WI38 (cell line): Measurements from ENCODE around the gene ITGA6.

ENCODE experiments used
- H3K4me3 ChIP-seq: 2 replicates; pipeline ENCODE4 v1.5.1; 2011; ENCODE audit warnings: low read depth, mild to moderate bottlenecking, control low read depth, low read length
- TF ChIP-seq, protein P1 (sequence below): IDR thresholded peaks from 2 replicates; pipeline ENCODE4 v1.5.1; 2012; ENCODE audit warnings: low read depth, mild to moderate bottlenecking, control low read depth, low read length

ITGA6 gene

GRCh38 chr2:172404824-172405223 lies 22.6 kb upstream of the ITGA6 start:
- TF ChIP-seq, protein P1, sequence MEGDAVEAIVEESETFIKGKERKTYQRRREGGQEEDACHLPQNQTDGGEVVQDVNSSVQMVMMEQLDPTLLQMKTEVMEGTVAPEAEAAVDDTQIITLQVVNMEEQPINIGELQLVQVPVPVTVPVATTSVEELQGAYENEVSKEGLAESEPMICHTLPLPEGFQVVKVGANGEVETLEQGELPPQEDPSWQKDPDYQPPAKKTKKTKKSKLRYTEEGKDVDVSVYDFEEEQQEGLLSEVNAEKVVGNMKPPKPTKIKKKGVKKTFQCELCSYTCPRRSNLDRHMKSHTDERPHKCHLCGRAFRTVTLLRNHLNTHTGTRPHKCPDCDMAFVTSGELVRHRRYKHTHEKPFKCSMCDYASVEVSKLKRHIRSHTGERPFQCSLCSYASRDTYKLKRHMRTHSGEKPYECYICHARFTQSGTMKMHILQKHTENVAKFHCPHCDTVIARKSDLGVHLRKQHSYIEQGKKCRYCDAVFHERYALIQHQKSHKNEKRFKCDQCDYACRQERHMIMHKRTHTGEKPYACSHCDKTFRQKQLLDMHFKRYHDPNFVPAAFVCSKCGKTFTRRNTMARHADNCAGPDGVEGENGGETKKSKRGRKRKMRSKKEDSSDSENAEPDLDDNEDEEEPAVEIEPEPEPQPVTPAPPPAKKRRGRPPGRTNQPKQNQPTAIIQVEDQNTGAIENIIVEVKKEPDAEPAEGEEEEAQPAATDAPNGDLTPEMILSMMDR: no peak
- no peak overlapping the region for H3K4me3 ChIP-seq

GRCh38 chr2:172405673-172406072 lies 21.7 kb upstream of the ITGA6 start:
- TF ChIP-seq, protein P1: no peak

DNA sequence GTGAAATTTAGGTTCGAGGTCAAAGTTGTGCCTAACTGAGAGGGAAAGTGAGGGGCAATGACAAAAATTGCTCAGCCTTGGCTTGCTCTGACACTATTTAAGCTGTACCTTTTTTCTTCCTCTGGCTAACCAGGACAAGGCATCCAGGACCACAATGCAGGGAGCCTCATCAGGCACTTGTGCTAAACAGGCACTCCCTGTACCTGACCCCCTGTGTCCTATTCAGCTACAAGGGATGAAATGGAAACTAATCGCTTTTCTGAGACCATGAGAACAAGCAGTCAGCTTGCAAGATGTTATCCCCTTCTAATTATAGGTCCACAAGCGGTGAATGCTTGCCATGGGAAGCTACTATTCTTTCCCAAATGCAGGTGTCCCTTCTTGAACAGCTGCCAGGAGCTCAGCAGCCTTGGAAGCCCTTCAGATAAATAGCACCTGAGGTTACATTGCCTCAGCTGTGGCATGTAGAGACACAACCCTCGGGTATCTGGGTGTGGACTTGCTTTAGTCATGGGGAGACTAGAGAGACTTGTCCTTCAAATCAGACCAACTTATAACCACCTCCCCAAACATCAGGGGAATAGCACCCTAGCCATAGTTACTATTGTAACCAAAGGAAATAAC lies 19.1 kb upstream of the ITGA6 start:
- TF ChIP-seq, protein P1: no peak
- H3K4me3 ChIP-seq: no peak overlapping the region

More at GRCh38 chr2:172405673-172406072, 21.7 kb upstream of the ITGA6 start:
- H3K4me3 ChIP-seq: no peak overlapping the region

DNA sequence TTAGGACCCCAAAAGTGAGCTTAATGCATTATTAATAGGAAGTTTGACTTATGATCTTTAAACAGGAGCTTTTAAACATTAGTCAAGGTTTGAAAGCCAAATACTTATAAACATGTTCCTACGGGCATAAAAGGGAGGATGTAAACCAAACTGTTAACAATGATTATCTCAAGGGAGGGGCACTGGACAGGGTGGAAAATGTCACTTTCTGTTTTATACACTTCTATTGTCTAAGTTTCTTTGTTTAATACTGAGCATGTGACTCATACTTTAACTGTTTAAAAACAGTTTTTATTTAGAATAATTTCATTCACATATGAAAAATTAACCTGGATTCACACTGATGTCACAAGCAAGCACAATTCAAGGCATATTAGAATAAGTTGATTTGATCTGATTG lies 18.3 kb upstream of the ITGA6 start:
- TF ChIP-seq, protein P1: no peak
- H3K4me3 ChIP-seq: no peak overlapping the region

- TF ChIP-seq, protein P1: no peak
- no peak overlapping the region for H3K4me3 ChIP-seq
These were observed 14.3 kb upstream of the ITGA6 start for GRCh38 chr2:172412984-172413492.

- no peak overlapping the region for H3K4me3 ChIP-seq
- TF ChIP-seq, protein P1: no peak
These were observed 12.1 kb upstream of the ITGA6 start for GRCh38 chr2:172415157-172415864.

DNA sequence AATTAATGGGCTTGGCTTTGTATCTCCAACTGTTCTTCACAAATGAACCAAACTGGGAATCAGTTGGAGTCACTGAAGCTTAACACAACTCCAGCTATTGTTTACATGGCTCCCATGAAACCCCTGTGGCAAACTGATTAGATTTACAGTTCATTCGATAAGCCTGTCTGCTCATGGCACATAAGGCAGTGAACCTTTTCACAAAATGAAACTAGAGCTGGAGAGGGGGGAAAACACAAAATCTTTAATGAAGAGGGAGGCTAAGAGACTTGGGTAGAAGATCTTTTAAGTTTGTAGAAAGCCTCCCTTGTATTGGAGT lies 11.6 kb upstream of the ITGA6 start:
- no peak overlapping the region for H3K4me3 ChIP-seq
- TF ChIP-seq, protein P1: no peak
